GM12878 (cell line): ENCODE data around the gene CEP250. TPM values are rescaled to one million over a fixed set of nuclear protein-coding genes. Genes with fewer than 3 reads are reported as not detected.
A peak's percentile ranks its signal among the peaks of the same experiment; 100 is the strongest.

Experiments used
- ATAC-seq: fragments of 200-7000 bp; cut with Tn5 transposase; 3 replicates; pipeline ENCODE4 v1.9.1; 2020; ENCODE audit warnings: mild to moderate bottlenecking, moderate library complexity
- BruUV-seq: library from RNA; stranded (reverse); fragments of 400-500 nt; replicated peaks from 2 replicates; lab custom pipeline; 2021; lab: Mats Ljungman, UMichigan
- CTCF ChIA-PET: fragments of 300-600 bp; sonication (Branson Sonifier 250); formaldehyde crosslinking; extraction: SDS; loops from one replicate; lab custom pipeline; 2021; ENCODE audit warnings: inconsistent platforms; lab: Yijun Ruan, JAX
- POLR2A ChIA-PET: fragments of 350-600 bp; formaldehyde crosslinking; extraction: SDS; loops from one replicate; lab custom pipeline; 2021; ENCODE audit warnings: inconsistent platforms; lab: Charles Lee
- RAD21 ChIA-PET: fragments of 300-600 bp; sonication (Branson Sonifier 250); formaldehyde crosslinking; loops from one replicate; lab custom pipeline; 2023; ENCODE audit warnings: antibody characterized with exemption; ENCODE audit not compliant: unreplicated experiment; lab: Charles Lee
- SMC1A ChIA-PET: fragments of 300-600 bp; sonication (Branson Sonifier 250); formaldehyde crosslinking; loops from one replicate; lab custom pipeline; 2023; ENCODE audit not compliant: unreplicated experiment, uncharacterized antibody; lab: Charles Lee
- DNase-seq: peaks from one replicate; pipeline ENCODE4 v3.0.0-alpha.2; 2011; ENCODE audit warnings: low read depth, low spot score
- FAIRE-seq: peaks from 3 replicates; lab custom pipeline; 2011; peaks lifted over from hg19 to GRCh38; lab: Jason Lieb, UNC
- H2AFZ ChIP-seq: 2 replicates; pipeline ENCODE4 v1.6.0; 2011; ENCODE audit warnings: low read depth, low read length, control low read depth; ENCODE audit not compliant: control insufficient read depth
- H3K27ac ChIP-seq: 2 replicates; pipeline ENCODE4 v1.5.1; 2011; ENCODE audit warnings: control low read depth; ENCODE audit not compliant: control insufficient read depth, insufficient read depth
- H3K27me3 ChIP-seq, 2 experiments: replicated peaks in 1 of 2; 2 replicates each; pipeline versions ENCODE4 v1.6.0 to v1.6.1; 2011; ENCODE audit warnings: low read length in 1 of 2; ENCODE audit not compliant: control insufficient read depth in 2 of 2, insufficient read depth in 2 of 2
- H3K36me3 ChIP-seq, 2 experiments: 2 replicates each; pipeline ENCODE4 v1.5.1; 2011; ENCODE audit warnings: low read length in 1 of 2; ENCODE audit not compliant: control insufficient read depth in 2 of 2, insufficient read depth in 2 of 2
- H3K4me1 ChIP-seq: 2 replicates; pipeline ENCODE4 v1.6.1; 2011; ENCODE audit warnings: mild to moderate bottlenecking, low read length, moderate library complexity, mixed read lengths; ENCODE audit not compliant: control insufficient read depth, insufficient read depth
- H3K4me2 ChIP-seq: 2 replicates; pipeline ENCODE4 v1.6.0; 2011; ENCODE audit warnings: control low read depth; ENCODE audit not compliant: control insufficient read depth, insufficient read depth
- H3K4me3 ChIP-seq: fragments of 200-600 bp; sonication (generic); 2 replicates; pipeline ENCODE4 v1.5.1; 2016
- H3K79me2 ChIP-seq: 2 replicates; pipeline ENCODE4 v1.6.0; 2011; ENCODE audit warnings: low read length; ENCODE audit not compliant: control insufficient read depth, insufficient read depth
- H3K9ac ChIP-seq: 2 replicates; pipeline ENCODE4 v1.8.0; 2011; ENCODE audit warnings: low read length, control low read depth, mixed read lengths; ENCODE audit not compliant: control insufficient read depth, insufficient read depth
- H3K9me3 ChIP-seq: replicated peaks from 3 replicates; pipeline ENCODE4 v1.5.1; 2011; ENCODE audit warnings: mild to moderate bottlenecking, low read length; ENCODE audit not compliant: control insufficient read depth, insufficient read depth
- H4K20me1 ChIP-seq: 2 replicates; pipeline ENCODE4 v1.6.0; 2011; ENCODE audit not compliant: control insufficient read depth, insufficient read depth
- BHLHE40 ChIP-seq, 2 experiments: fragments of 450-650 bp in 1 of 2; IDR thresholded peaks; 2 replicates each; pipeline ENCODE4 v1.6.1; 2011 to 2017; ENCODE audit warnings: low read depth in 2 of 2, borderline replicate concordance in 1 of 2, improper control_type of control experiment in 1 of 2, low read length in 1 of 2, mild to moderate bottlenecking in 1 of 2
- CTCF ChIP-seq, 3 experiments: IDR thresholded peaks in 2 of 3; conservative IDR thresholded peaks in 1 of 3; 2 replicates each; pipeline ENCODE4 v1.5.1; 2011; ENCODE audit warnings: low read depth in 3 of 3, low read length in 3 of 3, mild to moderate bottlenecking in 3 of 3, control low read depth in 2 of 3, moderate library complexity in 2 of 3, inconsistent platforms in 1 of 3, mixed read lengths in 1 of 3; ENCODE audit not compliant: control insufficient read depth in 2 of 3, insufficient read depth in 1 of 3; ENCODE audit errors: extremely low read depth in 1 of 3
- MYB ChIP-seq: fragments of 150-350 bp; IDR thresholded peaks from 2 replicates; pipeline ENCODE4 v1.6.1; 2014; ENCODE audit warnings: mild to moderate bottlenecking, low read depth, low read length, borderline replicate concordance
- RAD21 ChIP-seq: IDR thresholded peaks from 2 replicates; pipeline ENCODE4 v1.6.1; 2011; ENCODE audit warnings: mild to moderate bottlenecking, low read depth, low read length, moderate library complexity; ENCODE audit not compliant: insufficient read depth
- SMC3 ChIP-seq: IDR thresholded peaks from 2 replicates; pipeline ENCODE4 v1.6.1; 2011; ENCODE audit warnings: low read length, improper control_type of control experiment, borderline replicate concordance
- TARDBP ChIP-seq: IDR thresholded peaks from 2 replicates; pipeline ENCODE4 v1.6.1; 2016; ENCODE audit warnings: borderline replicate concordance
- WGBS: methylation state at CpG from one replicate; pipeline ENCODE4 v1.1.6; 2016; ENCODE audit warnings: low lambda C conversion rate; ENCODE audit not compliant: insufficient replicate concordance, insufficient coverage; ENCODE audit errors: missing lambda C conversion rate; 5-methylcytosine and 5-hydroxymethylcytosine counted together
- in situ Hi-C: fragments of 300-500 bp; cut with MboI; formaldehyde crosslinking; loops from 9 replicates; pipeline ENCODE4 v1.14.3; 2018; ENCODE audit warnings: mixed read lengths
- intact Hi-C: fragments of 100-400 bp; cut with micrococcal nuclease; formaldehyde crosslinking; loops from one replicate; pipeline ENCODE4 v1.14.2; 2022; ENCODE audit not compliant: unreplicated experiment
- microRNA counts: library from miRNA; unstranded; fragments of <30 nt; microRNA quantifications from one replicate; lab custom pipeline; 2016
- microRNA-seq: library from miRNA; unstranded; fragments of <30 nt; microRNA quantifications from one replicate; pipeline ENCODE4, GENCODE V29; 2018
- polyA plus RNA-seq, 11 experiments: library from polyadenylated mRNA; depleted of rRNA in 4 of 11; unstranded in 6 of 11; stranded (reverse) in 5 of 11; fragments of >200 nt; fragmentation: Nextera tagmentation in 4 of 11; fragmentation: Illumina TruSeq in 1 of 11; extraction: Ambion mirVana in 4 of 11; extraction: Trizol in 1 of 11; gene quantifications; 1 replicate in 1 of 11; 2 replicates in 10 of 11; pipeline versions ENCODE4 v1.2.1 to v1.2.3, GENCODE V29; 2011 to 2016; ENCODE audit warnings: inconsistent platforms in 2 of 11, missing spikeins in 2 of 11, low read depth in 1 of 11
- small RNA-seq: library from RNA; depleted of rRNA; stranded (forward); fragments of <200 nt; gene quantifications from one replicate; pipeline ENCODE3, GENCODE V24; 2014
- total RNA-seq, 4 experiments: library from RNA; depleted of rRNA in 3 of 4; stranded (reverse); fragments of >200 nt in 3 of 4; fragmentation: Illumina TruSeq in 1 of 4; extraction: Trizol in 1 of 4; gene quantifications; 2 replicates each; pipeline versions ENCODE4 v1.2.1 to v1.2.3, GENCODE V29; 2013 to 2021

The CEP250 gene
- total and polyA plus RNA-seq, 10 of the 15 experiments (the other 5 are each of a cell fraction or from before 2014, with no cell fraction given) = 2.4 to 41.6 (median 25.7) TPM

GRCh38 chr20:35568645-35569044 is 113.2 kb downstream of the CEP250 start:
- Histone ChIP-seq H3K9me3 (peaks cover 2% of the 10 kb centered on the region; the same call in 1 of the 3 replicates), H3K27ac (no peak overlapping the region), H4K20me1 (no peaks in the 10 kb centered on the region), H3K27me3 (no peaks in the 10 kb centered on the region), H3K4me3 (no peak overlapping the region), H3K4me2 (no peak overlapping the region), H3K9ac (no peak overlapping the region), H3K4me1 (no peaks in the 10 kb centered on the region), H3K36me3 (no peaks in the 10 kb centered on the region), H3K79me2 (no peaks in the 10 kb centered on the region), H2AFZ (no peak overlapping the region)
- ChIA-PET CTCF (interaction anchor here (0.6 kb wide), 1 partner anchor 167 kb away, joined by 3 read pairs; no protein-coding TSS in a partner anchor), RAD21 (interaction anchor here (0.8 to 1.0 kb wide), 2 partner anchors 51 to 316 kb away, joined by 4 read pairs; no protein-coding TSS in a partner anchor), SMC1A (no interaction called here), POLR2A (interaction anchor here (0.6 kb wide), 1 partner anchor 1158 kb away, joined by 6 read pairs; no protein-coding TSS in a partner anchor)
- DNase-seq (no peak), FAIRE-seq (no peak), ATAC-seq (peak; percentile 63)
- 0% methylated on average over 2 of the region's 2 CpGs for WGBS
- TF ChIP-seq CTCF (IDR thresholded peaks at IDR 0.05 in 2 of 3, conservative IDR thresholded peaks at IDR 0.05 in 1 of 3; ENCODE audit: control insufficient read depth in 2 of 3, extremely low read depth in 1 of 3, insufficient read depth in 1 of 3, low read depth in 3 of 3, low read length in 3 of 3) (peak; percentile 29 to 42 (median 37); a peak in 5 of 6 replicates), RAD21 (peak; percentile 45; the same call in 1 of the 2 replicates), SMC3 (peak; percentile 31; the same call in 1 of the 2 replicates), TARDBP (no peak), BHLHE40 (IDR thresholded peaks at IDR 0.05; ENCODE audit: borderline replicate concordance in 1 of 2, low read depth in 2 of 2, low read length in 1 of 2) (no peak), MYB (no peak)
- in situ Hi-C loops (no loop called here), intact Hi-C loops (no loop called here)
- no TSS peak for BruUV-seq

MicroRNA genes within 50 kb of the gene (microRNA counts, 767-probe panel; counts per million panel counts)
- microRNA hsa-miR-1289 (lab: Ali Mortazavi, UCI) = 516 counts per million, percentile 8 among the panel's probes with 10 or more counts

Small RNA genes lying within 50 kb of the gene (microRNA-seq; reads per million reads assigned to microRNA genes)
- not detected for gene MIR1289-1

Small RNA genes lying within 50 kb of the gene (small RNA-seq; reads per million reads assigned to genes)
- gene MIR1289-1 = 0.27 reads per million

Other genes starting within 250 kb of the CEP250 start
Only the 7 nearest of the 13 such genes appear.
- gene EIF6, start 170.8 kb upstream of the CEP250 start, total RNA-seq (2014; rRNA removed) = 189 and 194 TPM in 2 replicates
- gene EIF6, start 170.8 kb upstream of the CEP250 start, total RNA-seq (2014; rRNA removed; fragmentation: Illumina TruSeq; extraction: Trizol) = 120 and 127 TPM in 2 replicates
- 163 and 168 TPM in 2 replicates for gene EIF6, start 170.8 kb upstream of the CEP250 start, total RNA-seq (2021)
- 91.4 and 179 TPM in 2 replicates for gene EIF6, start 170.8 kb upstream of the CEP250 start, polyA plus RNA-seq (2011; rRNA removed)
- 88.4 and 164 TPM in 2 replicates for gene EIF6, start 170.8 kb upstream of the CEP250 start, polyA plus RNA-seq (2014; fragmentation: Illumina TruSeq; extraction: Trizol)
- gene EIF6, start 170.8 kb upstream of the CEP250 start, polyA plus RNA-seq (2014; fragmentation: Nextera tagmentation; extraction: Ambion mirVana) = 100 to 1,000 TPM; 405 to 607 TPM
- 204 and 214 TPM in 2 replicates for gene EIF6, start 170.8 kb upstream of the CEP250 start, polyA plus RNA-seq (2014; rRNA removed)
- 100 to 1,000 TPM; 256 to 277 TPM for gene EIF6, start 170.8 kb upstream of the CEP250 start, polyA plus RNA-seq (2016; fragmentation: Nextera tagmentation; extraction: Ambion mirVana)
- not detected in 2 replicates for gene FAM83C, start 163.2 kb upstream of the CEP250 start, total RNA-seq (2014; rRNA removed)
- not detected in 2 replicates for gene FAM83C, start 163.2 kb upstream of the CEP250 start, total RNA-seq (2014; rRNA removed; fragmentation: Illumina TruSeq; extraction: Trizol)
- gene FAM83C, start 163.2 kb upstream of the CEP250 start, total RNA-seq (2021) = not detected in 2 replicates
- not detected in 2 replicates for gene FAM83C, start 163.2 kb upstream of the CEP250 start, polyA plus RNA-seq (2011; rRNA removed)
- gene FAM83C, start 163.2 kb upstream of the CEP250 start, polyA plus RNA-seq (2014; fragmentation: Illumina TruSeq; extraction: Trizol) = not detected in 2 replicates
- gene FAM83C, start 163.2 kb upstream of the CEP250 start, polyA plus RNA-seq (2014; fragmentation: Nextera tagmentation; extraction: Ambion mirVana) = not detected
- gene FAM83C, start 163.2 kb upstream of the CEP250 start, polyA plus RNA-seq (2014; rRNA removed) = not detected in 2 replicates
- not detected for gene FAM83C, start 163.2 kb upstream of the CEP250 start, polyA plus RNA-seq (2016; fragmentation: Nextera tagmentation; extraction: Ambion mirVana)
- 51.1 and 55.4 TPM in 2 replicates for gene UQCC1, start 43.6 kb upstream of the CEP250 start, total RNA-seq (2014; rRNA removed)
- 37.0 and 38.3 TPM in 2 replicates for gene UQCC1, start 43.6 kb upstream of the CEP250 start, total RNA-seq (2014; rRNA removed; fragmentation: Illumina TruSeq; extraction: Trizol)
- gene UQCC1, start 43.6 kb upstream of the CEP250 start, total RNA-seq (2021) = 58.3 and 63.1 TPM in 2 replicates
- gene UQCC1, start 43.6 kb upstream of the CEP250 start, polyA plus RNA-seq (2011; rRNA removed) = 72.9 and 76.4 TPM in 2 replicates
- gene UQCC1, start 43.6 kb upstream of the CEP250 start, polyA plus RNA-seq (2014; fragmentation: Illumina TruSeq; extraction: Trizol) = 57.8 and 70.4 TPM in 2 replicates
- gene UQCC1, start 43.6 kb upstream of the CEP250 start, polyA plus RNA-seq (2014; fragmentation: Nextera tagmentation; extraction: Ambion mirVana) = 10 to 100 TPM; 30.7 to 38.6 TPM
- gene UQCC1, start 43.6 kb upstream of the CEP250 start, polyA plus RNA-seq (2014; rRNA removed) = 54.2 and 62.2 TPM in 2 replicates
- 10 to 100 TPM; 54.8 to 62.4 TPM for gene UQCC1, start 43.6 kb upstream of the CEP250 start, polyA plus RNA-seq (2016; fragmentation: Nextera tagmentation; extraction: Ambion mirVana)
- gene GDF5, start 17.4 kb upstream of the CEP250 start, total RNA-seq (2014; rRNA removed) = 0.06 TPM in 1 of 2 replicates, not detected in the other
- not detected in 2 replicates for gene GDF5, start 17.4 kb upstream of the CEP250 start, total RNA-seq (2014; rRNA removed; fragmentation: Illumina TruSeq; extraction: Trizol)
- gene GDF5, start 17.4 kb upstream of the CEP250 start, total RNA-seq (2021) = 0.10 TPM in 1 of 2 replicates, not detected in the other
- gene GDF5, start 17.4 kb upstream of the CEP250 start, polyA plus RNA-seq (2011; rRNA removed) = not detected in 2 replicates
- gene GDF5, start 17.4 kb upstream of the CEP250 start, polyA plus RNA-seq (2014; fragmentation: Illumina TruSeq; extraction: Trizol) = not detected in 2 replicates
- not detected for gene GDF5, start 17.4 kb upstream of the CEP250 start, polyA plus RNA-seq (2014; fragmentation: Nextera tagmentation; extraction: Ambion mirVana)
- gene GDF5, start 17.4 kb upstream of the CEP250 start, polyA plus RNA-seq (2014; rRNA removed) = 0.04 TPM in 1 of 2 replicates, not detected in the other
- gene GDF5, start 17.4 kb upstream of the CEP250 start, polyA plus RNA-seq (2016; fragmentation: Nextera tagmentation; extraction: Ambion mirVana) = not detected
- not detected in 2 replicates for gene C20orf173, start 74.1 kb downstream of the CEP250 start, total RNA-seq (2014; rRNA removed)
- not detected in 2 replicates for gene C20orf173, start 74.1 kb downstream of the CEP250 start, total RNA-seq (2014; rRNA removed; fragmentation: Illumina TruSeq; extraction: Trizol)
- not detected in 2 replicates for gene C20orf173, start 74.1 kb downstream of the CEP250 start, total RNA-seq (2021)
- gene C20orf173, start 74.1 kb downstream of the CEP250 start, polyA plus RNA-seq (2011; rRNA removed) = not detected in 2 replicates
- not detected in 2 replicates for gene C20orf173, start 74.1 kb downstream of the CEP250 start, polyA plus RNA-seq (2014; fragmentation: Illumina TruSeq; extraction: Trizol)
- gene C20orf173, start 74.1 kb downstream of the CEP250 start, polyA plus RNA-seq (2014; fragmentation: Nextera tagmentation; extraction: Ambion mirVana) = not detected
- gene C20orf173, start 74.1 kb downstream of the CEP250 start, polyA plus RNA-seq (2014; rRNA removed) = not detected in 2 replicates
- not detected for gene C20orf173, start 74.1 kb downstream of the CEP250 start, polyA plus RNA-seq (2016; fragmentation: Nextera tagmentation; extraction: Ambion mirVana)
- 119 and 121 TPM in 2 replicates for gene ERGIC3, start 86.5 kb downstream of the CEP250 start, total RNA-seq (2014; rRNA removed)
- 114 and 116 TPM in 2 replicates for gene ERGIC3, start 86.5 kb downstream of the CEP250 start, total RNA-seq (2014; rRNA removed; fragmentation: Illumina TruSeq; extraction: Trizol)
- gene ERGIC3, start 86.5 kb downstream of the CEP250 start, total RNA-seq (2021) = 142 and 149 TPM in 2 replicates
- gene ERGIC3, start 86.5 kb downstream of the CEP250 start, polyA plus RNA-seq (2011; rRNA removed) = 132 and 210 TPM in 2 replicates
- gene ERGIC3, start 86.5 kb downstream of the CEP250 start, polyA plus RNA-seq (2014; fragmentation: Illumina TruSeq; extraction: Trizol) = 143 and 148 TPM in 2 replicates
- 100 to 1,000 TPM; 159 to 205 TPM for gene ERGIC3, start 86.5 kb downstream of the CEP250 start, polyA plus RNA-seq (2014; fragmentation: Nextera tagmentation; extraction: Ambion mirVana)
- 129 and 130 TPM in 2 replicates for gene ERGIC3, start 86.5 kb downstream of the CEP250 start, polyA plus RNA-seq (2014; rRNA removed)
- 100 to 1,000 TPM in 1 of 2 experiments, 10 to 100 TPM in 1; 90.4 to 101 TPM for gene ERGIC3, start 86.5 kb downstream of the CEP250 start, polyA plus RNA-seq (2016; fragmentation: Nextera tagmentation; extraction: Ambion mirVana)
- 3.1 and 3.5 TPM in 2 replicates for gene SPAG4, start 160.2 kb downstream of the CEP250 start, total RNA-seq (2014; rRNA removed)
- 2.0 and 2.1 TPM in 2 replicates for gene SPAG4, start 160.2 kb downstream of the CEP250 start, total RNA-seq (2014; rRNA removed; fragmentation: Illumina TruSeq; extraction: Trizol)
- gene SPAG4, start 160.2 kb downstream of the CEP250 start, total RNA-seq (2021) = 4.1 and 5.5 TPM in 2 replicates
- gene SPAG4, start 160.2 kb downstream of the CEP250 start, polyA plus RNA-seq (2011; rRNA removed) = 7.4 and 12.5 TPM in 2 replicates
- gene SPAG4, start 160.2 kb downstream of the CEP250 start, polyA plus RNA-seq (2014; fragmentation: Illumina TruSeq; extraction: Trizol) = 0.27 and 0.90 TPM in 2 replicates
- gene SPAG4, start 160.2 kb downstream of the CEP250 start, polyA plus RNA-seq (2014; fragmentation: Nextera tagmentation; extraction: Ambion mirVana) = 1 to 10 TPM; 1.6 to 2.4 TPM
- gene SPAG4, start 160.2 kb downstream of the CEP250 start, polyA plus RNA-seq (2014; rRNA removed) = 2.4 and 3.7 TPM in 2 replicates
- gene SPAG4, start 160.2 kb downstream of the CEP250 start, polyA plus RNA-seq (2016; fragmentation: Nextera tagmentation; extraction: Ambion mirVana) = 1 to 10 TPM; 1.6 to 3.5 TPM